Measurements from ENCODE around the gene ATXN10. TPM values are rescaled to one million over a fixed set of nuclear protein-coding genes. Genes with fewer than 3 reads are reported as not detected.

Gene ATXN10
- total and polyA plus RNA-seq, 2 of the 8 experiments (the other 6 are each of a cell fraction or from before 2014, with no cell fraction given): 134 to 210 TPM

GRCh38 chr22:45885171-45885840 lies 213.7 kb downstream of the ATXN10 start (continued):
- TF ChIP-seq, protein P1, sequence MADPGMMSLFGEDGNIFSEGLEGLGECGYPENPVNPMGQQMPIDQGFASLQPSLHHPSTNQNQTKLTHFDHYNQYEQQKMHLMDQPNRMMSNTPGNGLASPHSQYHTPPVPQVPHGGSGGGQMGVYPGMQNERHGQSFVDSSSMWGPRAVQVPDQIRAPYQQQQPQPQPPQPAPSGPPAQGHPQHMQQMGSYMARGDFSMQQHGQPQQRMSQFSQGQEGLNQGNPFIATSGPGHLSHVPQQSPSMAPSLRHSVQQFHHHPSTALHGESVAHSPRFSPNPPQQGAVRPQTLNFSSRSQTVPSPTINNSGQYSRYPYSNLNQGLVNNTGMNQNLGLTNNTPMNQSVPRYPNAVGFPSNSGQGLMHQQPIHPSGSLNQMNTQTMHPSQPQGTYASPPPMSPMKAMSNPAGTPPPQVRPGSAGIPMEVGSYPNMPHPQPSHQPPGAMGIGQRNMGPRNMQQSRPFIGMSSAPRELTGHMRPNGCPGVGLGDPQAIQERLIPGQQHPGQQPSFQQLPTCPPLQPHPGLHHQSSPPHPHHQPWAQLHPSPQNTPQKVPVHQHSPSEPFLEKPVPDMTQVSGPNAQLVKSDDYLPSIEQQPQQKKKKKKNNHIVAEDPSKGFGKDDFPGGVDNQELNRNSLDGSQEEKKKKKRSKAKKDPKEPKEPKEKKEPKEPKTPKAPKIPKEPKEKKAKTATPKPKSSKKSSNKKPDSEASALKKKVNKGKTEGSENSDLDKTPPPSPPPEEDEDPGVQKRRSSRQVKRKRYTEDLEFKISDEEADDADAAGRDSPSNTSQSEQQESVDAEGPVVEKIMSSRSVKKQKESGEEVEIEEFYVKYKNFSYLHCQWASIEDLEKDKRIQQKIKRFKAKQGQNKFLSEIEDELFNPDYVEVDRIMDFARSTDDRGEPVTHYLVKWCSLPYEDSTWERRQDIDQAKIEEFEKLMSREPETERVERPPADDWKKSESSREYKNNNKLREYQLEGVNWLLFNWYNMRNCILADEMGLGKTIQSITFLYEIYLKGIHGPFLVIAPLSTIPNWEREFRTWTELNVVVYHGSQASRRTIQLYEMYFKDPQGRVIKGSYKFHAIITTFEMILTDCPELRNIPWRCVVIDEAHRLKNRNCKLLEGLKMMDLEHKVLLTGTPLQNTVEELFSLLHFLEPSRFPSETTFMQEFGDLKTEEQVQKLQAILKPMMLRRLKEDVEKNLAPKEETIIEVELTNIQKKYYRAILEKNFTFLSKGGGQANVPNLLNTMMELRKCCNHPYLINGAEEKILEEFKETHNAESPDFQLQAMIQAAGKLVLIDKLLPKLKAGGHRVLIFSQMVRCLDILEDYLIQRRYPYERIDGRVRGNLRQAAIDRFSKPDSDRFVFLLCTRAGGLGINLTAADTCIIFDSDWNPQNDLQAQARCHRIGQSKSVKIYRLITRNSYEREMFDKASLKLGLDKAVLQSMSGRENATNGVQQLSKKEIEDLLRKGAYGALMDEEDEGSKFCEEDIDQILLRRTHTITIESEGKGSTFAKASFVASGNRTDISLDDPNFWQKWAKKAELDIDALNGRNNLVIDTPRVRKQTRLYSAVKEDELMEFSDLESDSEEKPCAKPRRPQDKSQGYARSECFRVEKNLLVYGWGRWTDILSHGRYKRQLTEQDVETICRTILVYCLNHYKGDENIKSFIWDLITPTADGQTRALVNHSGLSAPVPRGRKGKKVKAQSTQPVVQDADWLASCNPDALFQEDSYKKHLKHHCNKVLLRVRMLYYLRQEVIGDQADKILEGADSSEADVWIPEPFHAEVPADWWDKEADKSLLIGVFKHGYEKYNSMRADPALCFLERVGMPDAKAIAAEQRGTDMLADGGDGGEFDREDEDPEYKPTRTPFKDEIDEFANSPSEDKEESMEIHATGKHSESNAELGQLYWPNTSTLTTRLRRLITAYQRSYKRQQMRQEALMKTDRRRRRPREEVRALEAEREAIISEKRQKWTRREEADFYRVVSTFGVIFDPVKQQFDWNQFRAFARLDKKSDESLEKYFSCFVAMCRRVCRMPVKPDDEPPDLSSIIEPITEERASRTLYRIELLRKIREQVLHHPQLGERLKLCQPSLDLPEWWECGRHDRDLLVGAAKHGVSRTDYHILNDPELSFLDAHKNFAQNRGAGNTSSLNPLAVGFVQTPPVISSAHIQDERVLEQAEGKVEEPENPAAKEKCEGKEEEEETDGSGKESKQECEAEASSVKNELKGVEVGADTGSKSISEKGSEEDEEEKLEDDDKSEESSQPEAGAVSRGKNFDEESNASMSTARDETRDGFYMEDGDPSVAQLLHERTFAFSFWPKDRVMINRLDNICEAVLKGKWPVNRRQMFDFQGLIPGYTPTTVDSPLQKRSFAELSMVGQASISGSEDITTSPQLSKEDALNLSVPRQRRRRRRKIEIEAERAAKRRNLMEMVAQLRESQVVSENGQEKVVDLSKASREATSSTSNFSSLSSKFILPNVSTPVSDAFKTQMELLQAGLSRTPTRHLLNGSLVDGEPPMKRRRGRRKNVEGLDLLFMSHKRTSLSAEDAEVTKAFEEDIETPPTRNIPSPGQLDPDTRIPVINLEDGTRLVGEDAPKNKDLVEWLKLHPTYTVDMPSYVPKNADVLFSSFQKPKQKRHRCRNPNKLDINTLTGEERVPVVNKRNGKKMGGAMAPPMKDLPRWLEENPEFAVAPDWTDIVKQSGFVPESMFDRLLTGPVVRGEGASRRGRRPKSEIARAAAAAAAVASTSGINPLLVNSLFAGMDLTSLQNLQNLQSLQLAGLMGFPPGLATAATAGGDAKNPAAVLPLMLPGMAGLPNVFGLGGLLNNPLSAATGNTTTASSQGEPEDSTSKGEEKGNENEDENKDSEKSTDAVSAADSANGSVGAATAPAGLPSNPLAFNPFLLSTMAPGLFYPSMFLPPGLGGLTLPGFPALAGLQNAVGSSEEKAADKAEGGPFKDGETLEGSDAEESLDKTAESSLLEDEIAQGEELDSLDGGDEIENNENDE (IDR thresholded peaks at IDR 0.05; ENCODE audit: insufficient replicate concordance, low read length): no peak

Measured in H1 (cell line).